Hippocampal formation (tissue), 2 donors: ENCODE results near the gene TTLL12.

Experiments used
- DNase-seq, 2 donors: peaks; one replicate each; lab custom pipeline; 2025; lab: John Stamatoyannopoulos, UW

The TTLL12 gene

GRCh38 chr22:43128116-43128515 is 58.8 kb downstream of the TTLL12 start:
- DNase-seq = no peak

DNA sequence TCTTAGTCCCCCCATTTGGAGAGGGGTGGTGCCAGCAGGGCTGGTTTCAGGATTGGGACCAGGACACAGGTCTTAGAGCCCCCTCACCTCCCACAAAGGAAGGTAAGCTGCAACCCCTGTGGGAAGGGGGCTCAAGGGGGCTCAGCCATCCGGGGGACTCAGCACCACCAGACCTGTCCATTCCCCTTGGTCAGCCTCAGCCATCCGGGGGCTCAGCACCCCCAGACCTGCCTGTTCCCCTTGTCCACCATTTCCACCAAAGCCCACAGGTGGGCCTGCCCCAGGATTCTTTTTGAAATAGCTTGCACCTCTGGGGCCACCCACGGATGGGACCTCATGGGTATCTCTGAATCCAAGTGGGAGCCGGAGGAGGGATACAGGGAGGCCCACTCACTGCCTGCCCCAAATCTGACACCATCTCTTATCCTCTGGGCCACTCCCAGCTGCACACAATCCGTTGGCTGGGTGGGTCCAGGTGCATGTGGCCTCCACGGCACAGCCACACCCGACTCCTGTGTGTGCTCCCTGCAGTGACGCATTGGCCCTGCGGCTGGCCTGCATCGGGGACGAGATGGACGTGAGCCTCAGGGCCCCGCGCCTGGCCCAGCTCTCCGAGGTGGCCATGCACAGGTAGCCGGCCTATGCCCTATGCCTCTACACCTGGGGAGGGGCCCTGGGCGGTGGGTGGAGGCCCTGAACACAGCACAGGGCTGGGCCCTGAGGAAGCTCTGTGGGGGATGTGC is 59.6 kb downstream of the TTLL12 start:
- no peak for DNase-seq

- no peak for DNase-seq
These were observed 60.3 kb downstream of the TTLL12 start for GRCh38 chr22:43126501-43127165.

DNA sequence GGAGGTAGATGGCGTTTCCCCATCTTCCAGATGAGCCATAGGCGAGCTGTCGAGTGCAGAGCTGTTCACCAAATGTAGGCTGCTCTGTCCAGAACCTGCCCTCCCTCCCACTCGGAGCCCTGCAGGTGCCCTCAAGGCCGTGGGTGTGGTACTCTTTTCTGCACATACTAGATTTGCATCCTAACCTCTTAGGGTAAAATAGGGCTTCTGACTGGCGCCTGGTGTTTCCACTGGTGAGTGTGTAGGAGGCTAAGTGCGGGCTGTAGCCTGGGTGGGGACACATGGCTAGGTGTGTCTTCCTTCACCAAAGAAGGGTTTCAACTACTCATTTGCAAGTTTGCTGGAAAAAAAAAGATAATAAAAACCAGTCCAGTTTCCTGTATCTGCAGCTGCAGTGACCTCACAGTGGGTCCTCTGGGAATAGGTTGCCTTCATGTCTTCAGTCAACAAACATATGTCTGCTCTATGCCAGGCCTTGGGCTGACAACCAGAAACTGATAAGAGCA is 67.9 kb downstream of the TTLL12 start:
- no peak for DNase-seq

DNA sequence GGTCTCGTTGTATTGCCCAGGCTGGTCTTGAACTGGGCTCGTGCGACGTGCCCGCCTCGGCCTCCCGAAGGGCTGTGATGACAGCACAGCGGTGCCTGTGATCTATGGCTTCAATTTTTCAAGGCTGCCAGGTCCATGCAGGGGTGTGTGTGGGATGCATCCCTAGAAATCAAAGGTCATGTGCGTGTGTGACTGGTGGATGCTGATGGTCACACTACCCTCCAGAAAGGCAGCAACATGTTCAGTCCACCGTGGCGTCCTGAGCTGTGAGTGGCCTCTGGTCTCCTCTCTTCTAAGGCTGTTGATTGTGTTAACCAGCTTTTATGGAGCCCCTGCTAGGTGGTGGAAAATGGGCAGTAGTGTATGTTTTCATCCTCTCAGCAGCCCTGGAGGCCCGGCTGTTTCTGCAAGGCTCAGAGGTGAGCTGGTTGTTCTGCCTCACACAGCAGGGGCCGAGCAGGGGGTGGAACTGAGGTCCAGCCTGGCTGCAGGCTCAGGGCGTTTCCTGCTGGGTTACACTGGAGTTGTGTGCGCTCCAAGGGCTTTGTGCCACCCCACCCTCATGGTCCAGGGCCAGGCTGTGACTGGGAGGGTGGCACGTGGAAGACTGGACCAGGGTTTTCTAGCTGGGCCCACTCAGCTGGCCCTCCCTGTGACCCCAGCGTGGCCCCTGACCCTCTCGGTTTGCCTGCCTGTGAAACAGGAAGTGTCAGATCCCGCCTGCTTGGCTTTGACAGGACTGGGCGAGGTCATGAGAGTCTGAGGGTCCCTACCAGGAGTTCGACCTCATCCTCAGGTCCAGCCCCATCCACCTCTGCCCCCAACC is 68.7 kb downstream of the TTLL12 start:
- DNase-seq = no peak

DNA sequence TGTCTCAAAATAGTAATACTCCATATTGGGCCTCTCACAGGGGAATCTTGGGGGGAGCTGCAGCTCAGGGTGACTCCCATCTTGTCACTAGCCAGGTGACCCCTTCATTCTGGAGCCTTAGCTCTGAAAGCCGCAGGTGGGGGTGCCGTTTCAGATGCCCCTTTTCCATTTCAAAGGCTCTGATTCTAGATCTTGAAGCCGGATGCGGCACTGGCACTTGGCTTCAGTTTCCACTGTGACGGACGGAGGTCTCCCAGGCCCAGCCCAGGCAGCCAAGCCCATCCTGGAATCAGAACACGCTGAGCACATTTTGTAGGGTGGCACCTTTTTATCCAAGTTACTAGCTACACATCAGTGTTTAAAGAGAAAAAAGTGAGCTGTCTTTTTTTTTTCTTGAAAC is 70.0 kb downstream of the TTLL12 start:
- DNase-seq = no peak
